Loucy (cell line): ENCODE data around the gene IQSEC2.

Experiments used
- H2AFZ ChIP-seq: fragments of 200-600 bp; sonication (generic); 2 replicates; pipeline ENCODE4 v1.6.0; 2016; ENCODE audit warnings: antibody characterized with exemption, mild to moderate bottlenecking, low read length, moderate library complexity
- H3F3A ChIP-seq: fragments of 200-600 bp; 2 replicates; pipeline ENCODE4 v1.6.0; 2016; ENCODE audit warnings: antibody characterized with exemption, low read depth, mild to moderate bottlenecking
- H3K27me3 ChIP-seq: fragments of 200-600 bp; sonication (generic); 2 replicates; pipeline ENCODE4 v1.6.1; 2014; ENCODE audit warnings: low read length, mild to moderate bottlenecking; ENCODE audit not compliant: insufficient read depth, poor library complexity, severe bottlenecking
- H3K36me3 ChIP-seq: fragments of 200-600 bp; sonication (generic); 2 replicates; pipeline ENCODE4 v1.6.1; 2016; ENCODE audit warnings: low read length; ENCODE audit not compliant: insufficient read depth
- H3K4me1 ChIP-seq: fragments of 200-600 bp; sonication (generic); 2 replicates; pipeline ENCODE4 v1.5.1; 2014; ENCODE audit warnings: low read length, mild to moderate bottlenecking; ENCODE audit not compliant: insufficient read depth, poor library complexity, severe bottlenecking
- H3K4me2 ChIP-seq: fragments of 200-600 bp; sonication (generic); 2 replicates; pipeline ENCODE4 v1.6.0; 2014; ENCODE audit warnings: antibody characterized with exemption, low read length, low read depth, mild to moderate bottlenecking; ENCODE audit not compliant: poor library complexity, severe bottlenecking
- H3K4me3 ChIP-seq: fragments of 200-600 bp; sonication (generic); 2 replicates; pipeline ENCODE4 v1.5.1; 2014; ENCODE audit warnings: low read length, mild to moderate bottlenecking, mixed read lengths; ENCODE audit not compliant: poor library complexity, severe bottlenecking
- H3K79me2 ChIP-seq: fragments of 200-600 bp; sonication (generic); 2 replicates; pipeline ENCODE4 v1.6.1; 2014; ENCODE audit warnings: low read length; ENCODE audit not compliant: insufficient read depth
- H3K9ac ChIP-seq: fragments of 200-600 bp; sonication (generic); 2 replicates; pipeline ENCODE4 v1.6.0; 2014; ENCODE audit warnings: mild to moderate bottlenecking, low read depth, low read length, moderate library complexity; ENCODE audit not compliant: poor library complexity, severe bottlenecking
- H3K9me2 ChIP-seq: fragments of 200-600 bp; sonication (generic); replicated peaks from 2 replicates; pipeline ENCODE4 v1.6.1; 2016; ENCODE audit warnings: low read depth, low read length, mixed read lengths
- H3K9me3 ChIP-seq: fragments of 200-600 bp; sonication (generic); 2 replicates; pipeline ENCODE4 v1.6.1; 2014; ENCODE audit warnings: mild to moderate bottlenecking, antibody characterized with exemption, low read length, low read depth; ENCODE audit not compliant: insufficient read depth
- H4K20me1 ChIP-seq: fragments of 200-600 bp; sonication (generic); 2 replicates; pipeline ENCODE4 v1.6.0; 2014; ENCODE audit warnings: antibody characterized with exemption, low read length, mild to moderate bottlenecking; ENCODE audit not compliant: insufficient read depth, poor library complexity, severe bottlenecking
- CTCF ChIP-seq: fragments of 200-600 bp; sonication (generic); conservative IDR thresholded peaks from 2 replicates; pipeline ENCODE4 v1.5.1; 2014; ENCODE audit warnings: mild to moderate bottlenecking, antibody characterized with exemption, low read length
- EZH2phosphoT487 ChIP-seq: fragments of 200-600 bp; IDR thresholded peaks from 2 replicates; pipeline ENCODE4 v1.6.1; 2018; ENCODE audit warnings: antibody characterized with exemption, mild to moderate bottlenecking, moderate library complexity, borderline replicate concordance

Gene IQSEC2

GRCh38 chrX:53318766-53319353 is 37.5 kb upstream of the IQSEC2 start:
- no peaks in the 10 kb centered on the region for H3K27me3 ChIP-seq

GRCh38 chrX:53317365-53318069 is 36.1 kb upstream of the IQSEC2 start:
- no peak overlapping the region for H3K4me2 ChIP-seq

More at GRCh38 chrX:53318766-53319353, 37.5 kb upstream of the IQSEC2 start:
- H3K9me2 ChIP-seq, result no peaks in the 10 kb centered on the region
- H4K20me1 ChIP-seq, result no peaks in the 10 kb centered on the region
- H3K9ac ChIP-seq, result no peak overlapping the region
- H3F3A ChIP-seq, result no peaks in the 10 kb centered on the region
- no peak overlapping the region for H3K4me2 ChIP-seq
- H3K4me3 ChIP-seq, result no peak overlapping the region
- TF ChIP-seq EZH2phosphoT487 (no peak), CTCF (no peak)
- no peaks in the 10 kb centered on the region for H3K4me1 ChIP-seq
- no peaks in the 10 kb centered on the region for H3K79me2 ChIP-seq
- H3K9me3 ChIP-seq, result no peaks in the 10 kb centered on the region
- no peaks in the 10 kb centered on the region for H3K36me3 ChIP-seq
- no peak overlapping the region for H2AFZ ChIP-seq

DNA sequence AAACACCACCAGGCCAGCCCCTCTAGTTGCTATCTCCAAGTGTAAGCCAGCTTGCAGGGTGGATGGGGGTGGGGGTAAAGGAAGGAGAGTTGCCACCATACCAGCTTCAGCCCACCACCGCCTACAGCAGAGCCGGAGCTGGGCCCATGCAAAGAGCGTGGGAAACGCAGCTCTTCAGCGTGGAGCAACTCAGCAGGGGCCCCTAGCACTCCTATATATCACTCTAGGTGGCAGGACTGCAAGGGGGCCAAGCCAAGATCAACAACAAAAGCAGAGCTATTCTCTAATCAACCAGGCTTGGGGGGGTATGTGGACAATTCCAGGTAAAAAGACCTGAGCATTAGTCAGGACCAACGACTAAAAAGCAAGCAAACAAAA is 35.5 kb upstream of the IQSEC2 start:
- H2AFZ ChIP-seq, result no peak overlapping the region
- no peak overlapping the region for H3K4me2 ChIP-seq
- no peaks in the 10 kb centered on the region for H4K20me1 ChIP-seq
- no peaks in the 10 kb centered on the region for H3K9me2 ChIP-seq
- no peaks in the 10 kb centered on the region for H3F3A ChIP-seq
- no peaks in the 10 kb centered on the region for H3K36me3 ChIP-seq
- H3K4me3 ChIP-seq, result no peak overlapping the region
- H3K9ac ChIP-seq, result no peak overlapping the region
- no peaks in the 10 kb centered on the region for H3K4me1 ChIP-seq
- H3K79me2 ChIP-seq, result no peaks in the 10 kb centered on the region
- no peaks in the 10 kb centered on the region for H3K27me3 ChIP-seq
- TF ChIP-seq CTCF (no peak), EZH2phosphoT487 (no peak)
- no peaks in the 10 kb centered on the region for H3K9me3 ChIP-seq

More at GRCh38 chrX:53317365-53318069, 36.1 kb upstream of the IQSEC2 start:
- Histone ChIP-seq H3K79me2 (no peaks in the 10 kb centered on the region), H3K36me3 (no peaks in the 10 kb centered on the region), H4K20me1 (no peaks in the 10 kb centered on the region), H3K9ac (no peak overlapping the region), H2AFZ (peak overlapping the region; percentile 64; the same call in 1 of the 2 replicates), H3K9me2 (no peaks in the 10 kb centered on the region), H3K4me3 (no peak overlapping the region), H3K4me1 (no peaks in the 10 kb centered on the region), H3K27me3 (no peaks in the 10 kb centered on the region), H3K9me3 (no peaks in the 10 kb centered on the region), H3F3A (no peaks in the 10 kb centered on the region)
- TF ChIP-seq EZH2phosphoT487 (no peak), CTCF (peak; percentile 69)
